WI38 (cell line): ENCODE measurements around the gene TTL.
A peak's percentile ranks its signal among the peaks of the same experiment; 100 is the strongest.

Experiments
- H3K4me3 ChIP-seq: 2 replicates; pipeline ENCODE4 v1.5.1; 2011; ENCODE audit warnings: low read depth, mild to moderate bottlenecking, control low read depth, low read length
- TF ChIP-seq, protein P1 (sequence below): IDR thresholded peaks from 2 replicates; pipeline ENCODE4 v1.5.1; 2012; ENCODE audit warnings: low read depth, mild to moderate bottlenecking, control low read depth, low read length

Gene TTL

DNA sequence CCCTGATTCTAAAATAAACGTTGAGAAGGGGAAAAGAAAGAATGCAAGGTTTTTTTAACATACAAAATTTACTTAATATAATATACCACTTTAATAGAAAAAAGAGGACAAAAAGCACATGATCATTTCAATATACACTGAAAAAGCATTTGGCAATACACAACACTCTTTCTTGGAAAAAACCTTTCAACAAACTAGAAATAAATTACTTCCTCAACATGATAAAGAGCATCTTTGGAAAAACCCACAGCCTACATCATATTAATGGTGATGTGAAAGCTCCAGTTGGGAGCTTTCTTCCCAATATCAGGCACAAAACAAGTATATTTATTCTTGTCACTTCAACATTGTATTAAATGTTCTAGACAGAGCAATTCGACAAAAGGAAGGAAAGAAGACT, 57.4 kb downstream of the TTL start:
- H3K4me3 ChIP-seq: no peak overlapping the region
- TF ChIP-seq, protein P1, sequence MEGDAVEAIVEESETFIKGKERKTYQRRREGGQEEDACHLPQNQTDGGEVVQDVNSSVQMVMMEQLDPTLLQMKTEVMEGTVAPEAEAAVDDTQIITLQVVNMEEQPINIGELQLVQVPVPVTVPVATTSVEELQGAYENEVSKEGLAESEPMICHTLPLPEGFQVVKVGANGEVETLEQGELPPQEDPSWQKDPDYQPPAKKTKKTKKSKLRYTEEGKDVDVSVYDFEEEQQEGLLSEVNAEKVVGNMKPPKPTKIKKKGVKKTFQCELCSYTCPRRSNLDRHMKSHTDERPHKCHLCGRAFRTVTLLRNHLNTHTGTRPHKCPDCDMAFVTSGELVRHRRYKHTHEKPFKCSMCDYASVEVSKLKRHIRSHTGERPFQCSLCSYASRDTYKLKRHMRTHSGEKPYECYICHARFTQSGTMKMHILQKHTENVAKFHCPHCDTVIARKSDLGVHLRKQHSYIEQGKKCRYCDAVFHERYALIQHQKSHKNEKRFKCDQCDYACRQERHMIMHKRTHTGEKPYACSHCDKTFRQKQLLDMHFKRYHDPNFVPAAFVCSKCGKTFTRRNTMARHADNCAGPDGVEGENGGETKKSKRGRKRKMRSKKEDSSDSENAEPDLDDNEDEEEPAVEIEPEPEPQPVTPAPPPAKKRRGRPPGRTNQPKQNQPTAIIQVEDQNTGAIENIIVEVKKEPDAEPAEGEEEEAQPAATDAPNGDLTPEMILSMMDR: no peak

DNA sequence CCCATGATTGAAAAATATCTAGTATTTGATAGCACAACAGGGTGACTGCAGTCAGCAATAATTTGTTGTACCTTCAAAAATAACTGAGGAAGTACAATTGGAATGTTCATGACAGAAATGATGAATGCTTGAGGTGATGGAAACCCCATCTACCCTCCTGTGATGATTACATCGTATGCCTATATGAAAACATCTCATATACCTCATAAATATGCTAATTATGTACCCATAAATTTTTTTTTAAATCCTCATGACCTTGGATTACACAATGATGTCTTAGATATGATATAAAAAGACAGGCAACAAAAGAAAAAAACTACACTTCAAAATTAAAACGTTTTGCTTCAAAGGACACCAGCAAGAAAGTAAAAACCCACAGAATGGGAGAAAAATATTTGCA, 59.0 kb downstream of the TTL start:
- no peak overlapping the region; the same call in 1 of the 2 replicates for H3K4me3 ChIP-seq

GRCh38 chr2:112541315-112542122, 59.6 kb downstream of the TTL start:
- TF ChIP-seq, protein P1: no peak

More for the DNA sequence above, 59.0 kb downstream of the TTL start:
- TF ChIP-seq, protein P1: no peak

DNA sequence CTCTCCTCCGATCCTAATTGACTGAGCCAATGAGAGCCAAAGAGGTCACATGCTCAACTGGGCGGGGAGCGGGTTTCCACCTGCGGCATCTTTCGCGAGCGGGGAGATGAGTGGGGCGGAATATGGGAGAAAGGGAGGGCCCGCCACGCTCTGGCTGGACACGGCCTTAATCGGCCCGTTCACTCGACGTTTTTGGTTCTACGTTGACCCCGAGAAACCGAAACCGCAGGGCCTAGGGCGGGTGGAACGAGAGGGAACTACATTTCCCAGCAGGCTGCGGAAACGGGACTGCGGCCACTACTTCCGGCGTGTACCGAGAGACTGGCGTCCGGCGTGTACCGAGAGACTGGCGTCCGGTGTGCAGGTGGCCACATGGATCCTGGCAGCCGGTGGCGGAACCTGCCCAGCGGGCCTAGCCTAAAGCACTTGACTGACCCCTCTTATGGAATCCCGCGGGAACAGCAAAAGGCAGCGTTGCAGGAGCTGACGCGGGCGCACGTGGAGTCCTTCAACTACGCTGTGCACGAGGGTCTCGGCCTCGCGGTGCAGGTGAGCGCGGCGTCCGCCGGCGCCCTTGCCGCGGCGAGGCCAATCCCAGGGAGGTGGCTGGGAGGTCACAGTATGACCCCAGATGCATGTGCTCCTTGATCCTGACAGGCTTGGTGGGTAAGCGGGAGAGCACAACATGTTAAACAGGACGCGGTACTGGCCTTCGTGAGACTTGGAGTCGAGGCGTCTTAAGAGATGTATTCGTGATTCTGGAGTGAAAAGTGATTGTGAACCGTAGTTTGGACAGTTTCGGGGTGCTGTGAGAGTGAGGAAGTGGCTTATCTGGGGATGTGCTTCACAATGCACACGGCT, 60.4 kb downstream of the TTL start, which contains the start of gene POLR1B:
Gene POLR1B, plus strand, starts transcription at position 343 of the 861 bp plus-strand sequence. Its CDS starts 30 bp downstream, at position 373.
- TF ChIP-seq, protein P1: no peak

More at GRCh38 chr2:112541315-112542122, 59.6 kb downstream of the TTL start:
- peak overlapping the region; percentile 83 for H3K4me3 ChIP-seq

GRCh38 chr2:112542984-112543661, 61.2 kb downstream of the TTL start:
- TF ChIP-seq, protein P1: no peak
- H3K4me3 ChIP-seq: peak overlapping the region; percentile 83

More for the DNA sequence above, 60.4 kb downstream of the TTL start, which contains the start of gene POLR1B:
- peak within 1 kb of the TSS; percentile 83 for H3K4me3 ChIP-seq

DNA sequence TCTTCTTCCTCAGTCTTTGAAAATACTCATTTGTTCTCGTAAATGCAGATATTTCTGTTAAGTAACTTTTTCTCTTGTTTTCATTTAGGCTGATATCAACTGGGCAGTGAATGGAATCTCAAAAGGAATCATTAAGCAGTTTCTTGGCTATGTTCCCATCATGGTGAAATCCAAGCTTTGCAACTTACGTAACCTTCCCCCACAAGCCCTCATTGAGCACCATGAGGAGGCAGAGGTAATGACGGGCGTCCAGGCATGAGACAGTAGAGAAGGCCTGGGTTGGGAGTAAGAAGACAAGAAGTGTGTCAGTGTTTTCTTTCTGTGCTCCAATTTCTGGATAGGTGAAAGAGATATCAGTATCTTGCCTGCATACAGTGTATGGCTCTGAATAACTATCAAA, 65.4 kb downstream of the TTL start:
- TF ChIP-seq, protein P1: no peak
- H3K4me3 ChIP-seq: no peak overlapping the region
